Rectal smooth muscle tissue (tissue), 1 donor: ENCODE measurements around the gene PTPRM.

Source experiments
- H3K27ac ChIP-seq: one replicate; pipeline ENCODE4 v1.7.0; 2013; ENCODE audit warnings: low read depth, low read length, inconsistent platforms
- H3K27me3 ChIP-seq: one replicate; pipeline ENCODE4 v1.7.0; 2013; ENCODE audit warnings: low read length; ENCODE audit not compliant: control insufficient read depth, insufficient read depth
- H3K36me3 ChIP-seq: one replicate; pipeline ENCODE4 v1.7.0; 2013; ENCODE audit warnings: low read length; ENCODE audit not compliant: control insufficient read depth, insufficient read depth
- H3K4me1 ChIP-seq: one replicate; pipeline ENCODE4 v1.7.0; 2013; ENCODE audit warnings: low read length; ENCODE audit not compliant: control insufficient read depth, insufficient read depth
- H3K4me3 ChIP-seq: one replicate; pipeline ENCODE4 v1.7.0; 2013; ENCODE audit warnings: low read length
- H3K9ac ChIP-seq: one replicate; pipeline ENCODE4 v1.7.0; 2013; ENCODE audit warnings: low read length

Gene PTPRM

DNA sequence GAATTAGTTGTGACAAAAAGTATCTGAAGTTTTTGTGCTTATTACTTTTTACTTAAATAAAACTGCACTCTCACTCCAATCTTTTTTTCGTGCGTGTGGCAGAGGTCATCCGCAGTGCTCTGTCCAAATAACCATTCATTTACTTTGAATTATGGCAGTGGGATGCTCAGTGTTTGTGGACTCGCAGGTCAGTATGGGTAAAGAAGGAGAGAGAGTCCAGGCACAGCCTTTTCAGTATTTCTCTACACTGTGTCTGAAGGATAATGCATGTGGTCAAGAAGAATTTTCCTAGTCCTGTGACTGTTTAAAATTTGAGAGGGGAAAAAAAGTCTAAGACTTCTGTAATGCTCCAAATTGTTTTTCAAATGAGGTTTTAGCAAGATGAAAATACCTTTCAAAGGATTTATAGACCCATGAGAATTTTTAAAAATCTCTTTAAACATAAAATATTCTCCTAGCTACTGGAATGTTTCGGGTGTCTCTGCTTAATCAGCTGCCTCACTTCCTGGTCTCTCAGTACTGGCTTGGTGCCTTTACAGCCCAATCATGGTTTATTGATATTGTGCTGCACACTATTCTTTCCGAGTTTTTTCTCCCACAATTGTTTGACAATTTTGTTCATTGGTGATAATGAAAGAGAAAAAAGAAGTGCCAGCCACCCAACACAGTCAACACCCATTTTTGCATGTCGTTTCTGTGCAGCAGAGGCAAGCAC, 453.2 kb downstream of the PTPRM start:
- Histone ChIP-seq H3K36me3 (no peaks in the 10 kb centered on the region), H3K9ac (no peak overlapping the region), H3K27me3 (no peaks in the 10 kb centered on the region), H3K27ac (no peak overlapping the region), H3K4me1 (peaks cover 7% of the 10 kb centered on the region), H3K4me3 (no peak overlapping the region)

DNA sequence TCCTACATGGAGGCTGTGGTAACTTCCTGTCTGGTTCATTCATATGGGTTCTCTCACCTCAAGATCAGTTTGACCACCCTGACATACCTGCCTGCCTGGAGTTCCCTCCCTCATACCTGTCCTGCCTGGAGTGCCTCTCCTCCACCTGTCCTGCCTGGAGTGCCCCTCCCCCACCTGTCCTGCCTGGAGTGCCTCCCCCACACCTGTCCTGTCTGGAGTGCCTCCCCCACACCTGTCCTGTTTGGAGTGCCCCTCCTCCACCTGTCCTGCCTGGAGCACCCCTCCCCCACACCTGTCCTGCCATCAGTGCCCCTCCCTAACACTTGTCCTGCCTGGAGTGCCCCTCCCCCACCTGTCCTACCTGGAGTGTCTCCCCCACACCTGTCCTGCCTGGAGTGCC, 461.9 kb downstream of the PTPRM start:
- H3K36me3 ChIP-seq, result no peaks in the 10 kb centered on the region
- H3K27ac ChIP-seq, result no peak overlapping the region
- no peak overlapping the region for H3K9ac ChIP-seq
- H3K4me1 ChIP-seq, result no peaks in the 10 kb centered on the region
- no peaks in the 10 kb centered on the region for H3K27me3 ChIP-seq
- H3K4me3 ChIP-seq, result no peak overlapping the region

- Histone ChIP-seq H3K9ac (no peak overlapping the region), H3K36me3 (no peaks in the 10 kb centered on the region), H3K27me3 (no peaks in the 10 kb centered on the region), H3K4me1 (no peaks in the 10 kb centered on the region), H3K4me3 (no peak overlapping the region), H3K27ac (no peak overlapping the region)
Observed at GRCh38 chr18:8029731-8030130, 462.6 kb downstream of the PTPRM start.

- Histone ChIP-seq H3K36me3 (no peaks in the 10 kb centered on the region), H3K27me3 (no peaks in the 10 kb centered on the region), H3K4me1 (no peaks in the 10 kb centered on the region), H3K27ac (no peak overlapping the region), H3K4me3 (no peak overlapping the region), H3K9ac (no peak overlapping the region)
Observed at GRCh38 chr18:8030201-8030600, 463.1 kb downstream of the PTPRM start.

- Histone ChIP-seq H3K9ac (no peak overlapping the region), H3K27ac (no peak overlapping the region), H3K4me1 (no peaks in the 10 kb centered on the region), H3K27me3 (no peaks in the 10 kb centered on the region), H3K36me3 (no peaks in the 10 kb centered on the region), H3K4me3 (no peak overlapping the region)
Observed at GRCh38 chr18:8031496-8031895, 464.4 kb downstream of the PTPRM start.

DNA sequence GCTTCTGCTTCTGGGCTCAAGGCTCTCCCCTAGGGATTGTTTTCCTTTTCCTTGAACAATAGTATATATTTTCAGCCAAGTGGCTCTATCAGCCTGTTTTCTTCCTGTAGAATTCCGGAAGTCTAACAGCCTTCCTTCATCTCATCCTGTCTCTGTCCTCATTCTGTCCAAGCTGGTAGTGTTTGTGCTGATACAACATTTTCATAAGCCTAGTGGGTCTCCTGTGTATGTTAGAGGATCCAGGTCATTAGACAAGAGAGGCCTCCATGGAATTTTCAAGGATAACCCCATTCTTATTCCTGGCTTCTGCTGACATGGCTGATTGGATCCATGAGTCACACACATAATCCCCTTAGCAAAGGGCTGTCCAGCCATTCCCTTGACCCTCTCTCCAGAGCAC, 467.6 kb downstream of the PTPRM start:
- H3K9ac ChIP-seq, result no peak overlapping the region
- H3K36me3 ChIP-seq, result no peaks in the 10 kb centered on the region
- H3K4me3 ChIP-seq, result no peak overlapping the region
- H3K4me1 ChIP-seq, result no peaks in the 10 kb centered on the region
- H3K27me3 ChIP-seq, result no peaks in the 10 kb centered on the region
- no peak overlapping the region for H3K27ac ChIP-seq

DNA sequence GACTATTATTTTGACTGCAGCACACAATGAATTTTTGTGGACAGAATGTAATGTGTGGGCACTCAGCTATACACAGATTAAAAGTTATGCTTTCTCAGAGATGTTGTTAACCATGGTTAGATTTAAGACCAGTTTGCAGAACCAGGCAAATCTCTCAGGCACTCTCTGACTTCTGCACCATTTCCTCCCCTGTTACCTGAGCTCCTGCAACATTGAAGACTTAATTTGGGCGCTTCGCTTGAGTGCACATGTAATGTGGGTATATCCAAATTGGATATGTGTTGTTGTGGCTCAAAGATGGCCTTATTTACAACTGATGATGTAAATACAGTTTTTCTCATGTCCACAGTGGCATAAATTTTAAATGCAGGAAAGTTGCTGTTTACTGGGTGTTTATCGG, 469.4 kb downstream of the PTPRM start:
- no peak overlapping the region for H3K4me3 ChIP-seq
- no peaks in the 10 kb centered on the region for H3K4me1 ChIP-seq
- no peak overlapping the region for H3K9ac ChIP-seq
- no peaks in the 10 kb centered on the region for H3K27me3 ChIP-seq
- H3K36me3 ChIP-seq, result no peaks in the 10 kb centered on the region
- H3K27ac ChIP-seq, result no peak overlapping the region

DNA sequence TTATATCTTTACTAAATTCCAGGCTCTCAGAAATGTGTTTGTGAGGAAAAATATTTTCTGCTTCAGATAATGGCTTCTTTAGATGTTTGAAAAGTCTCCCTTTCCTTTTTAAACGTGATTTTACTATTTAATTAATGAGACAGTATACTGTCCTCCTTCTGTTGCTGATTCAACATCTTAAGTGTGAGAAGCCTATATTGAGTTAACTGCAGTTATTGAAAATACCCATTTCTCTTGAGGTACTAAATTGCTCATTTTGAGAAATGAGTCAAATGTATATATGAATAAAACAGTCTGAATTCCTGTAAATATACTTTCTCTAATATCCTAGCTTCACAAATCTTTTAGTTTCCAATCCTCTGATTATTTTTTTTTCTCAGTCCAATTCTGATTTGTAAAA, 470.2 kb downstream of the PTPRM start:
- H3K4me3 ChIP-seq, result no peak overlapping the region
- no peak overlapping the region for H3K27ac ChIP-seq
- H3K9ac ChIP-seq, result no peak overlapping the region
- H3K4me1 ChIP-seq, result no peaks in the 10 kb centered on the region
- H3K36me3 ChIP-seq, result no peaks in the 10 kb centered on the region
- no peaks in the 10 kb centered on the region for H3K27me3 ChIP-seq

GRCh38 chr18:8040021-8040420, 472.9 kb downstream of the PTPRM start:
- Histone ChIP-seq H3K4me1 (no peaks in the 10 kb centered on the region), H3K36me3 (no peaks in the 10 kb centered on the region), H3K4me3 (no peak overlapping the region)

GRCh38 chr18:8041526-8042111, 474.5 kb downstream of the PTPRM start:
- H3K27me3 ChIP-seq, result no peaks in the 10 kb centered on the region
- no peak overlapping the region for H3K9ac ChIP-seq
- no peak overlapping the region for H3K27ac ChIP-seq
- no peaks in the 10 kb centered on the region for H3K36me3 ChIP-seq
- H3K4me3 ChIP-seq, result no peak overlapping the region
- H3K4me1 ChIP-seq, result no peaks in the 10 kb centered on the region

More at GRCh38 chr18:8040021-8040420, 472.9 kb downstream of the PTPRM start:
- H3K9ac ChIP-seq, result no peak overlapping the region
- H3K27ac ChIP-seq, result no peak overlapping the region
- H3K27me3 ChIP-seq, result no peaks in the 10 kb centered on the region

GRCh38 chr18:8044004-8044403, 476.9 kb downstream of the PTPRM start:
- H3K27me3 ChIP-seq, result no peaks in the 10 kb centered on the region
- H3K4me3 ChIP-seq, result no peak overlapping the region
- H3K36me3 ChIP-seq, result no peaks in the 10 kb centered on the region
- no peak overlapping the region for H3K27ac ChIP-seq
- H3K9ac ChIP-seq, result no peak overlapping the region
- H3K4me1 ChIP-seq, result no peaks in the 10 kb centered on the region

GRCh38 chr18:8045160-8045883, 478.2 kb downstream of the PTPRM start:
- Histone ChIP-seq H3K4me1 (no peaks in the 10 kb centered on the region), H3K9ac (no peak overlapping the region), H3K27ac (no peak overlapping the region), H3K36me3 (no peaks in the 10 kb centered on the region), H3K4me3 (no peak overlapping the region), H3K27me3 (no peaks in the 10 kb centered on the region)
